ENCODE measurements around the gene SSC5D.
A peak's percentile ranks its signal among the peaks of the same experiment; 100 is the strongest.
"Not testable (repeated sequence)": the region's sequence is repeated elsewhere in the genome, so short reads cannot be mapped to it uniquely, and the experiment has no call there.

SSC5D gene

GRCh38 chr19:55508120-55508519, 19.9 kb downstream of the SSC5D start:
- DNase-seq: no peak

- peak; percentile 83 for DNase-seq
Observed at GRCh38 chr19:55516878-55517620, 28.8 kb downstream of the SSC5D start.

GRCh38 chr19:55519451-55520311, 31.4 kb downstream of the SSC5D start:
- no peak for DNase-seq

DNA sequence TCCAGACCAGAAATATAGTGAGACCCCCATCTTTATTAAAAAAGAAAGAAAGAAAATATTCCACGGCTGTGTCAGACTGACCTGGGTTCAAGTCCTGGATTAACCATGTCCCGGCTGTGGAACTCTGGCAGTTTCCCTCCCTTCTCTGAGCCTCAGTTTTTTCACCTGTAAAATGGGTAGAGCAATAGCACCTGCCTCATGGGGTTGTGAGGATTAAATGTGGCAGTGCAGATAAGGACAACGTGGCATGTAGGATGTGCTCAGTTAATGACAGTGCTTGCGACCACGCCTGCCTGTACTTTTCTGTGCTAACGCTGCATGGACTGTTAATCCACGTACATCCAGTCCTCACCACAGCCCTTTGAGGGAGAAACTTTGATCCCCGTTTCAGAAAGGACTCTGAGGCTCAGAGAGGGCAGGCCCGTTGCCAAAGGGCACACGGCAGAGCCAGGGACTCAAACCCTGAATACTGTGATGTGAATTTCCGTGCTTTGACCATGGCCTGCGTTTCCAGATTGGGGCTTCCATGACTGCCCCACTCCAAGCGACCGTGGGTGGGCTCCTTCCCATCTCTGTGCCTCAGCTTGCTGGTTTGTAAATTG, 32.6 kb downstream of the SSC5D start:
- no peak for DNase-seq

- no peak for DNase-seq
Observed at GRCh38 chr19:55525289-55526101, 37.3 kb downstream of the SSC5D start.

- peak; percentile 15 for DNase-seq
Observed at GRCh38 chr19:55526216-55527196, 38.3 kb downstream of the SSC5D start.

DNA sequence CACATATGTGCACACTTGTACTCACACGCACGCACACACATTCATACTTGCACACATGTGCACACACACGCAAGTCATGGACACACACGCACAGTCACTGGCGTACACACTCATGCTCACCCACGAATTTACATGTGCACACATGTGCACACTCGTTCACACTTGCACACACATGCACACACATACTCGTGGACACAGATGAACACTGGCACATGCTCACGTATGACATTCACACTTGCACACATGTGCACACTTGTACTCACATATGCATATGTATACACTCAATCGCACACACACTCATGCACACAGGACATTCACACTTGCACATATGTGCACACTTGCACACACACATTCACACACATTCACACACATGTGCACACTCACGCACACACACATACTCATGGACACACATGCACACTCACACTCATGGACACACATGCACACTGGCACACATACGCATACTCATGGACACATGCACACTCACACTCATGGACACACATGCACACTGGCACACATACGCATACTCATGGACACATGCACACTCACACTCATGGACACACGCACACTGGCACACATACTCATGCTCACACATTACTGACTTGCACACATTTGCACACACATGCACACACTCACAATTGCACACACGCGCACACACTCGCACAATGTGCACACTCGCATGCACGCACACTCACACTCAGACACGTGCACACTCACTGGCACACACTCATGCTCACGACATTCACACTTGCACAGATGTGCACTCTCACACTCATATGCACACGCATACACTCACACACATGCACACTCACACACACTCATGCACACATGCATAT, 39.2 kb downstream of the SSC5D start:
- no peak for DNase-seq

GRCh38 chr19:55528030-55528803, 40.0 kb downstream of the SSC5D start:
- no peak for DNase-seq

DNA sequence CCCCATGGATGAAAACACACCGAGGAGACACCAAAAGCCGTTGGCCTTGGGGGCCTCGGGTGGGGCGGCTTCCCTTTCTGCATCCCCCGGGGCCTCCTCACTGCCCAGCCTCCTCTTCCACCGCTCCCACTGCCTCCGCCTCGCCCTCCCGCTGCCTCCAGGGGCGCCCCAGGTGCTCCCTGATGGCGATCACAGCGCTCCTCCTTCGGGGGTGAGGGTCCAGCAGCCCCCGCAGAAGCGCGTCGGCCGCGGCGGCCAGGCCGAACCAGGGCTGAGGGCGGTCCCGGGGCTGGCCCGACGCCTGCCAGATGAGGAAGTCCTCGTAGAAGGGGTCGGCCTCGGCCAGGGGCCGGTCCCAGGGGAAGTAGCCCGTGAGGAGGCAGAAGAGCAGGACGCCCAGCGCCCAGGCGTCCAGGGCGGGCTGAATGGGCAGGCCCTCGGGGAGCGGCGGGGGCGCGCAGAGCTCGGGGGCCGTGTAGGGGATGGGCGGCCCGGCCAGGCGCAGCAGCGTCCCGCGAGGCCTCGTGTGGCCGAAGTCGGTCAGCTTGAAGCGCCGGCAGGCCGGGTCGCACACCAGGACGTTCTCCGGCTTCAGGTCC, 41.5 kb downstream of the SSC5D start:
- no peak for DNase-seq

DNA sequence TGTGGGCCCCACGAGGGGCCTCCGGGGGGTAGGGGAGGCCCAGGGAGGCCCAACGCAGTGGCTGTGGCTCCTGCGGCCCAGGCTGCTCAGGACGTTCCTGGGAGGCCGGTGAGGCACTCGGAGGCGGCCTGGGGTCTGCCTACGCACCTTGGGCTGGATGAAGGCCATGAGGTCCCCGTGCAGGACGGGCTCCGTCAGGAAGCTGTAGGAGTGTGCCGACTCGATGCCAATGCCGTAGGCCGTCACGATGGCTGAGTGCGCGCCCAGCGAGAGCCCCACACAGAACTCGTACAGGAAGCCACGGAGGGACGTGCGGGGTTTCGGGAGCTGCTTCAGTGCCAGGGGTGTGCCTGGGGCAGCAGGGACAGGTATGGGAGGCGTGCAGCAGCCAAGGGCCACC, 42.8 kb downstream of the SSC5D start:
- DNase-seq: no peak

DNA sequence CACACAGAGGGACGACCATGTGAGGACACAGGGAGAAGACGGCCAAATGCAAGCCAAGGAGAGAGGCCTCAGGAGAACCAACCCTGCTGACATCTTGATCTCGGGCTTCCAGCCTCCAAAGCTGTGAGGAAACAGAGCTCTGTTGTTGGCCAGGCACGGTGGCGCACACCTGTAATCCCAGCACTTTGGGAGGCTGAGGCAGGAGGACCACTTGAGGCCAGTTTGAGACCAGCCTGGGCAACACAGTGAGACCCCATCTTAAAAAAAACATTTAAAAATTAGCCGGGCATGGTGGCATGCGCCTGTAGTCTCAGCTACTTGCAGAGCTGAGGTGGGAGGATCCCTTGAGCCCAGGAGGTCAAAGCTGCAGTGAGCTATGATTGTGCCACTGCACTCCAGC, 46.0 kb downstream of the SSC5D start:
- DNase-seq: not testable (repeated sequence)

- DNase-seq: no peak
Observed at GRCh38 chr19:55535173-55535964, 47.1 kb downstream of the SSC5D start.

GRCh38 chr19:55535965-55536350, 47.7 kb downstream of the SSC5D start:
- no peak for DNase-seq

- no peak for DNase-seq
Observed at GRCh38 chr19:55536366-55536765, 48.1 kb downstream of the SSC5D start.

DNA sequence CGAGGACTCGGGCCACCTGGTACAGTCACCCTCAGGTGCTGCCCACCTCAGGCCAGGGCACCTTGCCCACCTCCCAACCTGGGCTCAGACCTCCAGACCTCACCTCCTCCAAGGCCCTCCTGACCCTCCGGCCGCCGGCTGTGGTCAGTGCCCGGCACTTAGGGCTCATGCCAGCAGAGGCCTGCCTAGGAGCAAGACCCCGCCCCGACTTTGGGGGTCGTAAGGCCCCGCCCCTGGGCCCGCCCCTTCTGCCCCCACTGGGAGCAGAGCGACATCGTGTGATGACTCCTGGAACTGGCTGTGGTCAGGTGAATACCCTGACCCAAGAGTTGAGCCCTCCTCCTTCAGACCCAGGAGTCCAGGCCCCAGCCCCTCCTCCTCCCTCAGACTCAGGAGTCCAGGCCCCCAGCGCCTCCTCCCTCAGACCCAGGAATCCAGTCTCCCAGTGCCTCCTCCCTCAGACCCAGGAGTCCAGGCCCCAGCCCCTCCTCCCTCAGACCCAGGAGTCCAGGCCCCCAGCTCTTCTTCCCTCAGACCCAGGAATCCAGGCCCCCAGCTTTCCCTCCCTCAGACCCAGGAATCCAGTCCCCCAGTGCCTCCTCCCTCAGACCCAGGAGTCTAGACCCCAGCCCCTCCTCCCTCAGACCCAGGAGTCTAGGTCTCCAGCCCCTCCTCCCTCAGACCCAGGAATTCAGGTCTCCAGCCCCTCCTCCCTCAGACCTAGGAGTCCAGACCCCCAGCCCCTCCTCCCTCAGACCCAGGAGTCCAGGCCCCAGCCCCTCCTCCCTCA, 48.9 kb downstream of the SSC5D start, which contains the start of gene SBK2:
Gene SBK2, minus strand, starts transcription at position 183 of the 790 bp plus-strand sequence. CDS start 839 bp downstream, outside the sequence.
- DNase-seq: no peak

DNA sequence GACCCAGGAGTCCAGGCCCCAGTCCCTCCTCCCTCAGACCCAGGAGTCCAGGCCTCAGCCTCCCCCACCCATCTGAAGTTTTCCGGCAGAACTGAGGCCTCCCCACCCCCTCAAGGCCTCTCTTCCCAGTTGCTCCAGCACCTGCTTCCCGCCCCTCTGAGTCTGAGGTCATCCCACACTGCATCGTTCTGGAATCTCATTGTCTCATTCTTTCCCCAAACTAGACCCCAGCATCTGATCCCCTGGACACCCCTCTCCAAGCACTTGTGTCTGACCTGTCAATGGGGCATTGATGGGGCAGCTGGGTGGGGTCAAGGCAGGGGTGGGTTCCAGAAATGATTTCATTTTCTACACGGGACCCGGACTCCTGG, 49.5 kb downstream of the SSC5D start:
- no peak for DNase-seq

DNA sequence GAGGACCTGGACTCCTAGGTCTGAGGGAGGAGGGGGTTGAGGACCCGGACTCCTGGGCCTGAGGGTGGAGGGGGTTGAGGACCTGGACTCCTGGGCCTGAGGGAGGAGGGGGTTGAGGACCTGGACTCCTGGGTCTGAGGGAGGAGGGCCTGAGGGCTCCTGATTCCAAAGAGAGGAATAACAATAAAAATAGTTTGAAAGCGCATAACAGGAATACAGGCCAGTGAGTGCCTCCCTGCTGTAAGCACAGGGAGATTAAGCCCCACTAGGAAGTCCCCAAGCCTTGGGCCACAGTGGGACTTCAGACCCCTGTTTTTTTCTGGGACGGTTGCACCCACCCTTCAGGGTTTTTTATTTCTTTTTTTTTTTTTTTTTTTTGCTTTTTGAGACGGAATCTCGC, 49.9 kb downstream of the SSC5D start:
- DNase-seq: no peak
